Brain microvascular endothelial cell (primary cell): ENCODE data around the gene PES1.
"Not testable (repeated sequence)": the region's sequence is repeated elsewhere in the genome, so short reads cannot be mapped to it uniquely, and the experiment has no call there.

Experiments used
- DNase-seq: peaks from one replicate; pipeline ENCODE4 v3.0.0-alpha.2; 2020
- H3K27ac ChIP-seq: fragments of 250-450 bp; sonication (Bioruptor Pico); 2 replicates; pipeline ENCODE4 v1.5.1; 2020; ENCODE audit warnings: mild to moderate bottlenecking, moderate library complexity
- H3K27me3 ChIP-seq: fragments of 250-450 bp; sonication (Bioruptor Pico); replicated peaks from 2 replicates; pipeline ENCODE4 v1.5.1; 2020; ENCODE audit warnings: mild to moderate bottlenecking
- H3K36me3 ChIP-seq: fragments of 250-450 bp; sonication (Bioruptor Pico); replicated peaks from 2 replicates; pipeline ENCODE4 v1.5.1; 2020; ENCODE audit warnings: mild to moderate bottlenecking
- H3K4me3 ChIP-seq: 2 replicates; pipeline ENCODE4 v1.5.1; 2011; ENCODE audit warnings: low read depth, mild to moderate bottlenecking, control low read depth, low read length, moderate library complexity
- in situ Hi-C: cut with HindIII; loops from 2 replicates; pipeline ENCODE4 v1.10.0; 2017; ENCODE audit warnings: low sequenced_read_pairs, low pct_ligation_motif_present
- TF ChIP-seq, protein P1 (sequence below): IDR thresholded peaks from 2 replicates; pipeline ENCODE4 v1.5.1; 2011; ENCODE audit warnings: low read depth, mild to moderate bottlenecking, moderate library complexity, low read length, control low read depth, inconsistent platforms; ENCODE audit errors: missing control alignments

Gene PES1

DNA sequence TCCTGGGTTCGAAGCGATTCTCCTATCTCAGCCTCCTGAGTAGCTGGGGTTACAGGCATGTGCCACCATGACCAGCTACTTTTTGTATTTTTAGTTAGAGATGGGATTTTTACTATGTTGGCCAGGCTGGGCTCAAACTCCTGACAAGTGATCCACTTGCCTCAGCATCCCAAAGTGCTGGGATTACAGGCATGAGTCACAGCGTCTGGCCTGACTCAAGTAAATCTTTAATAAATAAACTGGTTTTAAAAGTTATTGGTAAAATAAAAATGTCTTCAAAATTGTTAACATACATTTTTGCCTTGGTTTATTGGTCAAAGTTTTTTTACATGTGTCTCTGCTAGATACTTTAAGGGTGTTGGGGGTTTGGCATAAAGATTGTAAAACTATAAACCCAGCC, 7.3 kb upstream of the PES1 start:
- Histone ChIP-seq H3K27me3 (no peaks in the 10 kb centered on the region), H3K4me3 (no peak overlapping the region), H3K36me3 (no peaks in the 10 kb centered on the region), H3K27ac (no peak overlapping the region)
- TF ChIP-seq, protein P1, sequence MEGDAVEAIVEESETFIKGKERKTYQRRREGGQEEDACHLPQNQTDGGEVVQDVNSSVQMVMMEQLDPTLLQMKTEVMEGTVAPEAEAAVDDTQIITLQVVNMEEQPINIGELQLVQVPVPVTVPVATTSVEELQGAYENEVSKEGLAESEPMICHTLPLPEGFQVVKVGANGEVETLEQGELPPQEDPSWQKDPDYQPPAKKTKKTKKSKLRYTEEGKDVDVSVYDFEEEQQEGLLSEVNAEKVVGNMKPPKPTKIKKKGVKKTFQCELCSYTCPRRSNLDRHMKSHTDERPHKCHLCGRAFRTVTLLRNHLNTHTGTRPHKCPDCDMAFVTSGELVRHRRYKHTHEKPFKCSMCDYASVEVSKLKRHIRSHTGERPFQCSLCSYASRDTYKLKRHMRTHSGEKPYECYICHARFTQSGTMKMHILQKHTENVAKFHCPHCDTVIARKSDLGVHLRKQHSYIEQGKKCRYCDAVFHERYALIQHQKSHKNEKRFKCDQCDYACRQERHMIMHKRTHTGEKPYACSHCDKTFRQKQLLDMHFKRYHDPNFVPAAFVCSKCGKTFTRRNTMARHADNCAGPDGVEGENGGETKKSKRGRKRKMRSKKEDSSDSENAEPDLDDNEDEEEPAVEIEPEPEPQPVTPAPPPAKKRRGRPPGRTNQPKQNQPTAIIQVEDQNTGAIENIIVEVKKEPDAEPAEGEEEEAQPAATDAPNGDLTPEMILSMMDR: no peak
- DNase-seq: no peak
- in situ Hi-C loops: no loop called here

DNA sequence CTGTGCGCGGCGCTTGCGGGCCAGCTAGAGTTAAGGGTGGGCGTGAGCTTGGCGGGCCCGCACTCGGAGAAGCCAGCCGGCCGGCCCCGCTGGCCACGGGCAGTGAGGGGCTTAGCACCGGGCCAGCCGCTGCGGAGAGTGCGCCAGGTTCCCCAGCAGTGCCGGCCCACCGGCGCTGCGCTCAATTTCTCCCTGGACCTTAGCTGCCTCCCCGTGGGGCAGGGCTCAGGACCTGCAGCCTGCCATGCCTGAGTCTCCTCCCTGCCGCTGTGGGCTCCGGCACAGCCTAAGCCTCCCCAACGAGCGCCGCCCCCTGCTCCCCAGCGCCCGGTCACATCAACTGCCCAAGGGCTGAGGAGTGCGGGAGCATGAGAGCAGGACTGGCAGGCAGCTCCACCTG, 5.2 kb upstream of the PES1 start:
- in situ Hi-C loops: no loop called here
- Histone ChIP-seq H3K27ac (no peak overlapping the region), H3K36me3 (no peaks in the 10 kb centered on the region), H3K4me3 (no peak overlapping the region), H3K27me3 (no peaks in the 10 kb centered on the region)
- DNase-seq: no peak
- TF ChIP-seq, protein P1: no peak

DNA sequence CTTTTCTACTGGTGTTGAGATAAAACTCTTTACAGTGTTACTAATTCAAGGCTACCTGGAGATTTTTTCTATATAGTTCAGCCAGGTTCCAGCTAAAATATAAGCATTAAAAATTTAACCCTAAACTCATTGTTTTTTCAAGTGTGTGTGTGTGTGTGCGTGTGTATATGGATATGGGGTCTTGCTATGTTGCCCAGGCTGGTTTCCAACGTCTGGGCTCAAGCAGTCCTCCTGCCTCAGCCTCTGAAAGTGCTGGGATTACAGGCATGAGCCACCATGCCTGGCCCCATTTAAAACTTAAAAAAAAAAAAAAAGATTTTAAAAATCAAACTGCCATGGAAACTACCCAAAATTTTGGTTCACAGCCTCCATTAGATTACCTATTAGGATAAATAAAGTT, 4.5 kb upstream of the PES1 start:
- TF ChIP-seq, protein P1: no peak
- in situ Hi-C loops: no loop called here
- no peaks in the 10 kb centered on the region for H3K36me3 ChIP-seq

DNA sequence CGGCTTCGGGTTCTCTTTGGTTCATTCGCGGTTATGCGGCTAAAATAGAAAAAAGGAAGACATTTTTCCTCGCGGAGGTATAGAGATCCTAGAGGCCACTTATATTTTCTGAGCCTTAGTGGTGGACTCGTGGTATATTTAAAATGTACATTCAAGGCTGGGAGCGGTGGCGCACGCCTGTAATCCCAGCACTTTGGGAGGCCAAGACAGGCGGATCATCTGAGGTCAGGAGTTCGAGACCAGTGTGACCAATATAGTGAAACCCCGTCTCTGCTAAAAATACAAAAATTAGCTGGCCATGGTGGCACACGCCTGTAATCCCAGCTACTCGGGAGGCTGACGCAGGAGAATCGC, 627 bp upstream of the PES1 start:
- peak overlapping the region; percentile 24 for H3K4me3 ChIP-seq
- H3K36me3 ChIP-seq, DNase-seq, H3K27me3 ChIP-seq, in situ Hi-C loops, H3K27ac ChIP-seq: not testable (repeated sequence)

More for the DNA sequence above, 4.5 kb upstream of the PES1 start:
- H3K27me3 ChIP-seq: no peaks in the 10 kb centered on the region
- DNase-seq: no peak
- H3K4me3 ChIP-seq: no peak overlapping the region
- no peak overlapping the region for H3K27ac ChIP-seq

DNA sequence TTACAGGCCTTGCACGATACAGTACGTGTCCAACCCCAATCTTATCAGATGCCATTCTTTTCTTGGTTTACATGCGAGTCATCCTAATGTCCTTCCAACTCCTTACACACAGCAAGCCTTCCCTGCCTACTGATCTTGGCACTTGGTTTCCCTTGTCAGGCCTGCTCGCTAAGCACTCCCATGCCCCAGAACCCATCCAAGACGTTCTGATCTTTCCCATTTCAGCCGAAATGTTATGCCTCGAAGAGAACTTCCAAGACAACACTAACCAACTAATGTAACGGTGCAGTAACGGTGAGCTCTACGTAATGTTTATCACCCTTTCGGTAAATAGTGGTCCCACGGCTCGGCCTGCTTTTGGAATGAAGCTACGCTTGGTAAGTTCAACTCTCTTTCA, 521 bp downstream of the PES1 start:
- in situ Hi-C loops: no loop called here
- Histone ChIP-seq H3K4me3 (peak overlapping the region; percentile 79), H3K36me3 (peaks cover 21% of the 10 kb centered on the region), H3K27me3 (no peaks in the 10 kb centered on the region), H3K27ac (peak overlapping the region; percentile 99)
- DNase-seq: peak; percentile 37
- TF ChIP-seq, protein P1: no peak

DNA sequence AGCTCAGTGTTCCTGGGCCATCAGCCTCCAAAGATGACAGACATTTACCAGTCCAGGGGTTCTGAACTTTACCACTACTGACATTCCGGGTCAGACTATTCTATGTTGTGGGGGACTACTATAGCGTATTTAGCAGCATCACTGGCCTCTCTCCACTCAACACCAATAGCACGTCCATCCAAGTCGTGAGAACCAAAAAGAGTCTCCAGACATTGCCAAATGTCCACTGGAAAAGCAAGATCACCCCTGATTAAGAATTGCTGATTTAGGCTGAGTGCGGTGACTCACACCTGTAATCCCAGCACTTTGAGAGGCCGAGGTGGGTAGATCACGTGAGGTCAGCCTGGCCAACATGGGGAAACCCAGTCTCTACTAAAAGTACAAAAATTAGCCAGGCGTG, 5.3 kb downstream of the PES1 start:
- TF ChIP-seq, protein P1: no peak
- H3K4me3 ChIP-seq: no peak overlapping the region
- no peak overlapping the region for H3K27ac ChIP-seq
- DNase-seq: no peak
- no peaks in the 10 kb centered on the region for H3K27me3 ChIP-seq
- in situ Hi-C loops: no loop called here
- H3K36me3 ChIP-seq: peaks cover 52% of the 10 kb centered on the region
